ENCODE measurements around the gene TBX21. TPM values are rescaled to one million over a fixed set of nuclear protein-coding genes. Genes with fewer than 3 reads are reported as not detected.
A peak's percentile ranks its signal among the peaks of the same experiment; 100 is the strongest.
"Not testable (repeated sequence)": the region's sequence is repeated elsewhere in the genome, so short reads cannot be mapped to it uniquely, and the experiment has no call there.

Gene TBX21
- total RNA-seq, 3 donors from 2014 or later: 0.72 to 1.2 (median 1.2) TPM

- no peak overlapping the region for H3K4me3 ChIP-seq
- no peaks in the 10 kb centered on the region for H3K36me3 ChIP-seq (ENCODE audit: low read depth)
- TF ChIP-seq CTCF (IDR thresholded peaks at IDR 0.05): no peak
- intact Hi-C loops (cut with DNase I, micrococcal nuclease): no loop called here
- no peak for DNase-seq
- H3K4me1 ChIP-seq (ENCODE audit: low read depth): no peaks in the 10 kb centered on the region
- H3K9me3 ChIP-seq: no peaks in the 10 kb centered on the region
- no peak for ATAC-seq
These were observed 6.1 kb downstream of the TBX21 start for GRCh38 chr17:47739150-47739549.

GRCh38 chr17:47739945-47740344, 6.9 kb downstream of the TBX21 start:
- DNase-seq; intact Hi-C loops (cut with DNase I, micrococcal nuclease); H3K9me3 ChIP-seq; ATAC-seq; H3K4me1 ChIP-seq (ENCODE audit: low read depth); H3K4me3 ChIP-seq; H3K36me3 ChIP-seq (ENCODE audit: low read depth): not testable (repeated sequence)

GRCh38 chr17:47741109-47741792, 8.2 kb downstream of the TBX21 start:
- ATAC-seq (no peak), DNase-seq (no peak)
- intact Hi-C loops (cut with DNase I, micrococcal nuclease): no loop called here
- Histone ChIP-seq H3K4me3 (no peak overlapping the region), H3K36me3 (ENCODE audit: low read depth) (no peaks in the 10 kb centered on the region), H3K4me1 (ENCODE audit: low read depth) (no peaks in the 10 kb centered on the region), H3K9me3 (no peaks in the 10 kb centered on the region)
- TF ChIP-seq CTCF (IDR thresholded peaks at IDR 0.05): no peak

- no peak for DNase-seq
- intact Hi-C loops (cut with DNase I, micrococcal nuclease): no loop called here
- no peak for TF ChIP-seq CTCF (IDR thresholded peaks at IDR 0.05)
- no peaks in the 10 kb centered on the region for H3K36me3 ChIP-seq (ENCODE audit: low read depth)
- no peak for ATAC-seq
- no peaks in the 10 kb centered on the region for H3K9me3 ChIP-seq
- no peaks in the 10 kb centered on the region for H3K4me1 ChIP-seq (ENCODE audit: low read depth)
- no peak overlapping the region for H3K4me3 ChIP-seq
These were observed 8.7 kb downstream of the TBX21 start for GRCh38 chr17:47741793-47742145.

GRCh38 chr17:47742319-47743181, 9.5 kb downstream of the TBX21 start:
- Histone ChIP-seq H3K36me3 (ENCODE audit: low read depth) (no peaks in the 10 kb centered on the region), H3K9me3 (no peaks in the 10 kb centered on the region), H3K4me3 (no peak overlapping the region), H3K4me1 (ENCODE audit: low read depth) (no peaks in the 10 kb centered on the region)
- DNase-seq: no peak
- no peak for TF ChIP-seq CTCF (IDR thresholded peaks at IDR 0.05)
- peak; percentile 14 for ATAC-seq
- intact Hi-C loops (cut with DNase I, micrococcal nuclease): no loop called here

All from mucosa of descending colon (tissue), 3 donors.